Dedifferentiated amniotic fluid mesenchymal stem cell (primary cell): ENCODE data around the gene NR2C1.
A peak's percentile ranks its signal among the peaks of the same experiment; 100 is the strongest.
"Not testable (repeated sequence)": the region's sequence is repeated elsewhere in the genome, so short reads cannot be mapped to it uniquely, and the experiment has no call there.

Experiments used
- DNase-seq: peaks from one replicate; pipeline ENCODE4 v3.0.0-alpha.2; 2016; ENCODE audit errors: extremely low spot score

Gene NR2C1

GRCh38 chr12:95002754-95003153 lies 70.7 kb downstream of the NR2C1 start:
- DNase-seq = no peak

- no peak for DNase-seq
Measured at GRCh38 chr12:94998326-94998725, 75.1 kb downstream of the NR2C1 start.

DNA sequence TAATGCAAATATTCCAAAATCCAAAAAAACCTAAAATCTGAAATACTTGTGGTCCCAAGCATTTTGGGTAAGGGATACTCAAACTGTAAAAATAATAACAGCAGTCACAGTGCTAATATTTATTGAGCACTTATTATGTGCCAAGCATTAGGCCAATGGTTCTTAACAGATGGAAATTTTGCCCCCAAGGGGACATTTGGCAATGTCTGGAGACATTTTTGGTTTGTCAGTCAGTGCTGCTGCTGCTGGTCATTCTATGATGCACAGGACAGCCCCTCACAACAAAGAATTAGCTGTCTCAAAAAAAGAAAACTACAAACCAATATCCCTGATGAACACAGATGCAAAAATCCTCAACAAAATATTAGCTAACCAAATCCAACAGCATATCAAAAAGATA lies 75.7 kb downstream of the NR2C1 start:
- no peak for DNase-seq

GRCh38 chr12:94997061-94997460 lies 76.4 kb downstream of the NR2C1 start:
- DNase-seq = no peak

DNA sequence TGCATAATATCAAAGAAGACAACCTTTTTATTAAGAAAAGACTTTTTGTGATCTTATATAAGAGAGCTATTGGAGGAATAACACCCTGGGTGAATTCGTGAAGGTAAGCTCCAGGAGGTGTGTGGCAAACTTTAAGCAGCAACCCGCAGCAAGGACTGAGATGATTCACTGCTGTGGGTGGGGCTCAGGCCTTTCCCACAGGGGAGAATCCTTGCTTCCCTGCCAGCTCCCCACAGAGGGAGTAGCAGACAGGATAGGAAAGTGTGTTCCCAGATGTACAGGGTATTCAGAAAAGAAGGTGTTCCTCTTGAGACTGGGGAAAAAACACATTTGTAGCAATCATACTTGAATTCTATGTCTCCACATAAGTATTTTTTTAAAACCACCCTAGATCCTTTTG lies 79.1 kb downstream of the NR2C1 start:
- no peak for DNase-seq

- not testable (repeated sequence) for DNase-seq
Measured at GRCh38 chr12:94993855-94994254, 79.6 kb downstream of the NR2C1 start.

- no peak for DNase-seq
Measured at GRCh38 chr12:94990222-94990621, 83.2 kb downstream of the NR2C1 start.

DNA sequence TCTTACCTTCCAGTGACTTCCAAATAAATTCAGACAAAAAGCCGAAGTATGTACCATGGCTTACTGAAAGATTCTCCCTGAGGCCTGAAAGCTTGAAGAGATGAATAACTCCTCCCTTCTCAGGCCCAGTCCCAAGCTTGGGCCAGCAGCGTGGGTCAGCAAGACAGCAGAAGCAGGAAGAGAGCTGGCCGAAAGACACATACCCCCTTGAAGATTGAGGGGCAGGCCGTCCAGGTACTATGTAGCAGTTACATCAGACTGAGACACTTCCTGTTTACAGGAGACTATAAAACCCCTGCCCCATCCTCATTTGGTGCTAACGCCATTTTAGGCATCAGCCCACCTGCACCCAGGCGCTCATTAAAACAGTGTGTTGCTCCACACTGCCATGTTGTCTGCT lies 84.9 kb downstream of the NR2C1 start:
- DNase-seq = no peak

- no peak for DNase-seq
Measured at GRCh38 chr12:94987801-94988200, 85.6 kb downstream of the NR2C1 start.

- DNase-seq = no peak
Measured at GRCh38 chr12:94987076-94987669, 86.2 kb downstream of the NR2C1 start.

GRCh38 chr12:94985099-94985498 lies 88.3 kb downstream of the NR2C1 start:
- not testable (repeated sequence) for DNase-seq

DNA sequence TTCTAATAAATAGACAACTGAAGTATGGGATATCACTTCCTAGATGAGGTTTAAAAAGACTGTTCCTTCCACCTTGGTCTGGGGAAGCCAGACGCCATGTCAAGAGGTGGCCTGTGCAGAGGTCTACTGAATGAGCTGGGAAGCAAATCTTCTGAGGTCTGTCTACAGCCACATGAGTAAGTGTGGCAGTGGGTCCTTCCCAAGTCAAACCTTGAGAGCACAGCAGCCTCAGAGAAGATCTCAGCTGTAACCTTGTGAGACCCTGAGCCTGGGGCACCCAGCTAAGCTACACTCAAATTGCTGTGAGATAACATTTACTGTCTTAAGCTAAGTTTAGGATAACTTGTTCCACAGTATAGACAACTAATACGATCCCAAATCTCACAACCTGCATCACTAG lies 90.1 kb downstream of the NR2C1 start:
- no peak for DNase-seq

DNA sequence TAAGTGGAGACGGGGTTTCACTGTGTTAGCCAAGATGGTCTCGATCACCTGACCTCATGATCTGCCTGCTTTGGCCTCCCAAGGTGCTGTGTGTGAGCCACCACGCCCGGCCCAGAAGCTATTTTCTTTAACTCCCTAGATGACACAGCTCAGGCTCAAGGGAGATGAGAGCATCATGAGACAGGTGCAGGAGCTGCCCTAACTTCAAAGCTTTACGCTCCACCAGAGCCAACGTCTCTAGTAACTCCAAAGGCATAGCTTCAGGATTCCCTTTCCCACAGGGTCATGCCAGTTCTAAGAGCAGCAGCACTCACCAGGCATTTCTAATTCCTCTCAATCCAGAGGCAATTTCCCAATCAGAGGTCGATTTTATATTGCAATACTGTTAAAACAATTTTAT lies 91.0 kb downstream of the NR2C1 start:
- no peak for DNase-seq

DNA sequence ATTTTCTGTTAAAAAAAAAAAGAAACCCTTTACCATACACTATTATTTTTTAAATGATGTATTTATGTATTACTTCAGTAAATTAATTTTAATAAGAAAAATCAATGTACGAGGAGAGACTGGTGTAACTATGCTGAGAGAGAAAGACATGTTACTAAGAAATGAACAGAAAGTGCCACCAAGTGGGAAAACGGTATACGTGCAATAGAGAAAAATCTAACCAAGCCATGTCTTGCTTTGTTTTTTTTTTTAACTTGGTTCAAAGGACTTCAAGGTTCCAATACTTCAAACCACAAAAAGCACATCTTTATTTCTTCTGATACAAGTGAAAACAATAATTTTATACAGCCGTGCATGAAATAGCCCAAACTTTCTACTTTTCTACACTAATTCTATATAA lies 92.8 kb downstream of the NR2C1 start:
- DNase-seq = no peak

DNA sequence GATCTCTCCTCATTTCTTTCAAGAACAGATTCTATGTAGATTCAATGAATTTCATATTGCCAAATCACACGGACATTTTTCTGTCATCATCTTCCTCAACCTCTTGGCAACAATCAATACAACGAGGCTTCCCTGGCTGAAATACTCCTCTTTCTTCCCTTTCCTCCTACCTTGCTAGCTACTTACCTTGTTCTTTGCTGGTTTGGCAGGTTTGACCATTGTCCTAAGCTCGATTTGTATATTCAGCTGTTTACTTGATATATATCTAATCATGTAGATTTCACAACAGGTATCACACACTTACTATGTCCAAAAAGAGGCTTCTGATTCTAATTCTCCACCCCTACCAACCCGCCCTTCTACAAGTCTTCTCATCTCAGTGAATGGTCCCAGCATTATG lies 93.5 kb downstream of the NR2C1 start:
- DNase-seq = no peak

- no peak for DNase-seq
Measured at GRCh38 chr12:94977766-94978468, 95.5 kb downstream of the NR2C1 start.

DNA sequence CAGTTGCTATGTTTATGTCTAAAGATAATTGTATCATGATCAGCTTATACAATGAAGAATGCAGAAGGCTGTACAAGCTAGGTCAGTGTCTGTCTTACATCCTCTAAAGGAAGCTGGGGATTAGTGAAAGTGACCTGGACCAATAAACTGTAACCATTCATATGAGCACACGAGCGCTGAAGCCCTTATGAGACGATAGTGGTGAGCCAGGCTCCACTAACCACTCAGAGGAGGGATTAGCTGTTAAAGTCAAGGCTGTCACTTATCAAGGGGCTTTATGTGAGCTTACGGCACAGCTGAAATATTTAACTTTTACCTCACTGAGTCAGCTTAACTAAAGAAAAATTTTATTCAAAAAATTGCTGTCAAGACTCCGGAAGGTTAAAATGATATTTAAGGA lies 100.2 kb downstream of the NR2C1 start:
- peak; percentile 63 for DNase-seq

DNA sequence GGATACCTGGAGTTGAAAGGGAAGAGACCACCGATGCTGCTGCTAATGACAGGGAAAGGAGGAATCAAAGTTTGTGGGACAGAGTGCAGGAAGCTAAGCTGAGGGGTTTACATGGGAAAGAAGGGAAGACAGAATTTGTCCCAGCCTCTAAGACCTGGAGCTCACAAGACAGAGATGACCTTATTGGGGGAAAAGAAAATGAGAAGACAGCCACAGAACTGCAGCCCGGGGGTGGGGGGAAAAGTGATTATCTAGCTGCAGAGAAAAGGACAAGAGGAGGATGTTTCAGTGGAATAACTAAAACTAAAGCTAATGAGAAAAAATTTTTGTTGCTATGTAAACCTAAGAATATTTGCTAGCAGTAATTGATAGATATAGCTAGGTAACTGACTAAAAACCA lies 100.6 kb downstream of the NR2C1 start:
- no peak for DNase-seq

DNA sequence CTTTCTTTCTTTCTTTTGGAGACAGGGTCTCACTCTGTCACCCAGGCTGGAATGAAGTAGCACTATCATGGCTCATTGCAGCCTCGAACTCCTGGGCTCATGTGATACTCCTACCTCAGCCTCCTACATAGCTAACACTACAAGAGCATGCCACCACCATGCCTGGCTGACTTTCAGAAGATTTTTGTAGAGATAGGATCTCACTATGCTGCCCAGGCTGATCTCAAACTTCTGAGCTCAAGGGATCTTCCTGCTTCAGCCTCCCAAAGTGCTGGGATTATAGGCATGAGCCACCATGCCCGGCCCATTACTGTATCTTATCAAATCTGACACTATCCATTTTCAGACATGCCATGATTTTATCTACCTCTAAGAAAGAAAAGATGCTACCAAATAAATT lies 101.5 kb downstream of the NR2C1 start:
- DNase-seq = no peak

GRCh38 chr12:94970560-94970959 lies 102.9 kb downstream of the NR2C1 start:
- no peak for DNase-seq
